Effector memory CD8-positive, alpha-beta T cell (primary cell): ENCODE measurements around the gene MRPL11.
"Not testable (repeated sequence)": the region's sequence is repeated elsewhere in the genome, so short reads cannot be mapped to it uniquely, and the experiment has no call there.

ENCODE experiments used
- ATAC-seq: fragments of 150-1000 bp; cut with Tn5 transposase; replicated peaks from 2 replicates; pipeline ENCODE4 v1.10.0; 2021; ENCODE audit warnings: mild to moderate bottlenecking, moderate library complexity
- DNase-seq, 3 experiments: peaks; one replicate each; pipeline ENCODE4 v3.0.0; 2021
- H3K27ac Mint-ChIP-seq, 2 donors: one replicate each; pipeline ENCODE4 v1.8.0; 2022; ENCODE audit warnings: mild to moderate bottlenecking in 2 of 2, mixed read lengths in 2 of 2, moderate library complexity in 2 of 2
- H3K27me3 Mint-ChIP-seq, 2 donors: one replicate each; pipeline ENCODE4 v1.8.0; 2022; ENCODE audit warnings: mixed read lengths in 2 of 2
- H3K36me3 Mint-ChIP-seq: one replicate; pipeline ENCODE4 v1.8.0; 2022; ENCODE audit warnings: mild to moderate bottlenecking, moderate library complexity, mixed read lengths; ENCODE audit not compliant: insufficient read depth
- H3K4me1 Mint-ChIP-seq, 2 donors: one replicate each; pipeline ENCODE4 v1.8.0; 2022; ENCODE audit warnings: low read depth in 2 of 2, mixed read lengths in 2 of 2
- H3K4me3 Mint-ChIP-seq, 2 donors: one replicate each; pipeline ENCODE4 v1.8.0; 2022; ENCODE audit warnings: mild to moderate bottlenecking in 2 of 2, mixed read lengths in 2 of 2, moderate library complexity in 2 of 2
- H3K9me3 Mint-ChIP-seq, 2 donors: one replicate each; pipeline ENCODE4 v1.8.0; 2022; ENCODE audit warnings: mixed read lengths in 2 of 2

Gene MRPL11

DNA sequence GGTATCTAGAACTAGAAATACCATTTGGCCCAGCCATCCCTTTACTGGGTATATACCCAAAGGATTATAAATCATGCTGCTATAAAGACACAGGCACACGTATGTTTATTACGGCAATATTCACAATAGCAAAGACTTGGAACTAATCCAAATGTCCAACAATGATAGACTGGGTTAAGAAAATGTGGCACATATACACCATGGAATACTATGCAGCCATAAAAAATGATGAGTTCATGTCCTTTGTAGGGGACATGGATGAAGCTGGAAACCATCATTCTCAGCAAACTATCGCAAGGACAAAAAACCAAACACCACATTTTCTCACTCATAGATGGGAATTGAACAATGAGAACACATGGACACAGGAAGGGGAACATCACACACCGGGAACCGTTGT is 25.5 kb upstream of the MRPL11 start:
- H3K4me3 Mint-ChIP-seq, H3K27me3 Mint-ChIP-seq, H3K36me3 Mint-ChIP-seq, H3K9me3 Mint-ChIP-seq, ATAC-seq, H3K27ac Mint-ChIP-seq, DNase-seq: not testable (repeated sequence)
- H3K4me1 Mint-ChIP-seq, result peaks cover 8 to 12% of the 10 kb centered on the region in 2 donors

- Mint-ChIP-seq H3K4me3 (no peak overlapping the region), H3K27me3 (no peaks in the 10 kb centered on the region), H3K36me3 (no peaks in the 10 kb centered on the region), H3K9me3 (no peaks in the 10 kb centered on the region), H3K4me1 (peaks cover 8 to 11% of the 10 kb centered on the region in 2 donors), H3K27ac (no peak overlapping the region)
- ATAC-seq, result no peak
- DNase-seq, result no peak
Observed at GRCh38 chr11:66462911-66463310, 24.3 kb upstream of the MRPL11 start.

GRCh38 chr11:66462010-66462409 is 23.4 kb upstream of the MRPL11 start:
- DNase-seq, result no peak
- H3K36me3 Mint-ChIP-seq, result no peaks in the 10 kb centered on the region
- peaks cover 5 to 8% of the 10 kb centered on the region in 2 donors for H3K4me1 Mint-ChIP-seq
- ATAC-seq, result no peak
- H3K4me3 Mint-ChIP-seq, result no peak overlapping the region
- no peak overlapping the region for H3K27ac Mint-ChIP-seq
- no peaks in the 10 kb centered on the region for H3K27me3 Mint-ChIP-seq
- H3K9me3 Mint-ChIP-seq, result no peaks in the 10 kb centered on the region

DNA sequence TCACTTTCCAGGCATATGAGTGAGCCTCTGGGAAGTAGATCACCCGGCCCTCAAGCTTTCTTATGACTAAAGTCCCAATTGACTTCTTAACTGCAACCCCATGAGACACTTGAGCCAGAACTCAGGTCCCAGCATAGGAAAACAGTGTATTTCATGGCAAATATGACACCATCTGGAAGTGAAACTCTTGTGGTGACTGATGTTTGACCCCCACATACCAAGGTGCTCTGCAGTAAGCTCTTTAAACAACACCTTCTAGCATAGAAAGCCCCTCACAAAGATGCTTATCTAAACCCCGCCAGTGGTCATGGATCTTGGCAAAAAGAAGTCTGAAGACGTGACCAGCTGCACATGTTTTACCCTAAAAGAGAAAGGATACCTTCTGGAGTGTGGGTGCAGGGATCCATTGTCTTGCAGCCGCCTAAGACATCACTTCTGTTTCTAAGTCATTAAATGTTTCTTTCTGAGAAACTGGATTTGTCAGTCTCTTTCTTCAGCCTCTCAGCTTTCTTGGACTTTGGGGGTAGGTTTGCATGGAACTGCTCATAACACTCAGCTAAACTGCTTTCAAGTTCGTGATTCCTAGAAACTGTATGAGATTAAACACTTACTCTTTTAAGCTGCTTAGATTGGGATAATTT is 20.6 kb upstream of the MRPL11 start:
- Mint-ChIP-seq H3K27me3 (peaks cover 0 to 6% of the 10 kb centered on the region in 2 donors), H3K36me3 (no peaks in the 10 kb centered on the region), H3K27ac (no peak overlapping the region), H3K4me1 (peaks cover 2 to 8% of the 10 kb centered on the region in 2 donors), H3K4me3 (no peak overlapping the region), H3K9me3 (no peaks in the 10 kb centered on the region)
- ATAC-seq (no peak), DNase-seq (no peak)

GRCh38 chr11:66457826-66458225 is 19.2 kb upstream of the MRPL11 start:
- no peaks in the 10 kb centered on the region for H3K9me3 Mint-ChIP-seq
- no peak for DNase-seq
- no peak overlapping the region for H3K27ac Mint-ChIP-seq
- H3K4me3 Mint-ChIP-seq, result no peak overlapping the region
- peaks cover 0 to 6% of the 10 kb centered on the region in 2 donors for H3K27me3 Mint-ChIP-seq
- ATAC-seq, result no peak
- H3K4me1 Mint-ChIP-seq, result peaks cover 9 to 15% of the 10 kb centered on the region in 2 donors
- H3K36me3 Mint-ChIP-seq, result no peaks in the 10 kb centered on the region

DNA sequence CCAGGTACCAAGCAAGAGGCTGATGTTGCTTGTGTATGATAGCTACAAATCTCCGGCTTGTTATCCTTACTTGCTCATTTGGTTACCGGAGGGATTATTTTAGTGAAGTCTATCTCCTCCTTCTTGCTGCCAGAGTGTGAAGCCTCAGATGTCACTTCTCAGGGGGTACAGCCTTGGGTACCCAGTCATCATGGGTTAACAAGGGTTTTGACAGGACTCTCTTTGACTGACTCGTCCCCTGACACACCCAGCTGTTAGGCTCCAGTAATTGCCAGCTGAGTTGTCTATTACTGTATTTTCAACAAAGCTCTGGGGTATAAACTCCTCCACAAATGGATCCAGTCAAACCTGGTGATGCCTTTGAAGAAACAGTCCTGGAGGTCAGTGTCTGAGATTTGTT is 16.2 kb upstream of the MRPL11 start:
- DNase-seq (no peak), ATAC-seq (no peak)
- H3K27me3 Mint-ChIP-seq, result peaks cover 15 to 27% of the 10 kb centered on the region in 2 donors
- H3K4me3 Mint-ChIP-seq, result no peak overlapping the region
- H3K9me3 Mint-ChIP-seq, result no peaks in the 10 kb centered on the region
- no peaks in the 10 kb centered on the region for H3K36me3 Mint-ChIP-seq
- no peak overlapping the region for H3K27ac Mint-ChIP-seq
- H3K4me1 Mint-ChIP-seq, result peaks cover 9 to 15% of the 10 kb centered on the region in 2 donors

GRCh38 chr11:66454247-66454646 is 15.6 kb upstream of the MRPL11 start:
- ATAC-seq (no peak), DNase-seq (no peak)
- peaks cover 15 to 33% of the 10 kb centered on the region in 2 donors for H3K27me3 Mint-ChIP-seq
- H3K4me1 Mint-ChIP-seq, result peaks cover 9 to 15% of the 10 kb centered on the region in 2 donors
- H3K27ac Mint-ChIP-seq, result no peak overlapping the region
- no peaks in the 10 kb centered on the region for H3K36me3 Mint-ChIP-seq
- H3K4me3 Mint-ChIP-seq, result no peak overlapping the region
- H3K9me3 Mint-ChIP-seq, result no peaks in the 10 kb centered on the region

DNA sequence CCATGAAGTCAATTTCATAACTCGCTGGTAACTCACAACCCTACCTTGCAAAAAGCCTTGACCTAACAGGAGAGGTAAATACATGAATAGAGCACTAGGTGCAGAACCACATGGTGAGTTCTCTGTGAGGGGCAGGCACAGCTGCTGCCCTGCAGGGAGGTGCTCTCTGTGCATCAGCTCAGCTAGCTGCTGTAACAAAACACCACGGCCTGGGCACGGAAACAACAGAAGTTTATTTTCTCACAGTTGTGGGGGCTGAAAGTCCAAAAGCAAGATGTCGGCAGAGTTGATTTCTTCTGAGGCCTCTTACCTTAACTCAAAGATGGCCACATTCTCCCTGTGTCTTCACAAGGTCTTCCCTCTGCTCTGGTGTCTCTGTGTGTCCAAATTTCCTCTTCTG is 13.0 kb upstream of the MRPL11 start:
- DNase-seq, result no peak
- Mint-ChIP-seq H3K36me3 (no peaks in the 10 kb centered on the region), H3K9me3 (no peaks in the 10 kb centered on the region), H3K27me3 (peaks cover 25 to 44% of the 10 kb centered on the region in 2 donors), H3K4me1 (peaks cover 9 to 15% of the 10 kb centered on the region in 2 donors), H3K4me3 (no peak overlapping the region), H3K27ac (no peak overlapping the region)
- no peak for ATAC-seq

GRCh38 chr11:66450560-66450959 is 11.9 kb upstream of the MRPL11 start:
- H3K27ac Mint-ChIP-seq, result no peak overlapping the region
- no peaks in the 10 kb centered on the region for H3K9me3 Mint-ChIP-seq
- no peak for ATAC-seq
- H3K36me3 Mint-ChIP-seq, result no peaks in the 10 kb centered on the region
- no peak for DNase-seq
- H3K4me1 Mint-ChIP-seq, result peaks cover 9 to 15% of the 10 kb centered on the region in 2 donors
- H3K4me3 Mint-ChIP-seq, result no peak overlapping the region
- H3K27me3 Mint-ChIP-seq, result peaks cover 25 to 44% of the 10 kb centered on the region in 2 donors

GRCh38 chr11:66448523-66448922 is 9.9 kb upstream of the MRPL11 start:
- ATAC-seq (no peak), DNase-seq (no peak)
- H3K4me3 Mint-ChIP-seq, result no peak overlapping the region
- H3K4me1 Mint-ChIP-seq, result no peaks in the 10 kb centered on the region
- H3K36me3 Mint-ChIP-seq, result no peaks in the 10 kb centered on the region
- peaks cover 25 to 46% of the 10 kb centered on the region in 2 donors for H3K27me3 Mint-ChIP-seq
- no peak overlapping the region for H3K27ac Mint-ChIP-seq
- peaks cover 0 to 6% of the 10 kb centered on the region in 2 donors for H3K9me3 Mint-ChIP-seq

DNA sequence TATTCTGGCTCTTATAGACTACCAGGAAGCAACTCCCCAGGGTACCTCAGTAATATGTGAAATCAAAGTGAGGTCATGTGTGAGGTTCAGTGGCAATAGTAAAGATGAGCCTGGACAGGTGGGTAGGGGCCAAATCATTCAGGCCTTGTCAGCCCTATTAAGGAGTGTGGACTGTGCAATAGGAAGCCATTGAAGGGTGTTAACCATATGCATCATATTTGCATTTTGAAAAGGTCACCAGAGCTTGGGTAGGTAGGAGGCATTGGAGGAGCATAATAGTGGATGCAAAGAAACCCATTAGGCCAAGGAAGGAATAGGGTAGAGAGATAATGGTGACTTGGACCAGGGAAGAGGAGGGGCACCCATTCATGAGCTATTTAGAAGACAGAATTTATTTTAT is 8.4 kb upstream of the MRPL11 start:
- H3K27me3 Mint-ChIP-seq, result peaks cover 26 to 52% of the 10 kb centered on the region in 2 donors
- no peak overlapping the region for H3K4me3 Mint-ChIP-seq
- no peaks in the 10 kb centered on the region for H3K4me1 Mint-ChIP-seq
- ATAC-seq (no peak), DNase-seq (no peak)
- H3K36me3 Mint-ChIP-seq, result no peaks in the 10 kb centered on the region
- H3K27ac Mint-ChIP-seq, result no peak overlapping the region
- H3K9me3 Mint-ChIP-seq, result peaks cover 0 to 11% of the 10 kb centered on the region in 2 donors

GRCh38 chr11:66443602-66444001 is 5.0 kb upstream of the MRPL11 start:
- H3K27ac Mint-ChIP-seq, result no peak overlapping the region
- peaks cover 11 to 25% of the 10 kb centered on the region in 2 donors for H3K27me3 Mint-ChIP-seq
- H3K4me3 Mint-ChIP-seq, result no peak overlapping the region
- peaks cover 0 to 4% of the 10 kb centered on the region in 2 donors for H3K4me1 Mint-ChIP-seq
- peaks cover 0 to 11% of the 10 kb centered on the region in 2 donors for H3K9me3 Mint-ChIP-seq
- no peaks in the 10 kb centered on the region for H3K36me3 Mint-ChIP-seq
- DNase-seq, result no peak
- no peak for ATAC-seq

GRCh38 chr11:66440940-66441282 is 2.3 kb upstream of the MRPL11 start:
- H3K4me3 Mint-ChIP-seq, H3K27ac Mint-ChIP-seq, ATAC-seq, H3K36me3 Mint-ChIP-seq, DNase-seq: not testable (repeated sequence)
- Mint-ChIP-seq H3K27me3 (peaks cover 6 to 20% of the 10 kb centered on the region in 2 donors), H3K9me3 (peaks cover 0 to 11% of the 10 kb centered on the region in 2 donors), H3K4me1 (peaks cover 8 to 11% of the 10 kb centered on the region in 2 donors)

DNA sequence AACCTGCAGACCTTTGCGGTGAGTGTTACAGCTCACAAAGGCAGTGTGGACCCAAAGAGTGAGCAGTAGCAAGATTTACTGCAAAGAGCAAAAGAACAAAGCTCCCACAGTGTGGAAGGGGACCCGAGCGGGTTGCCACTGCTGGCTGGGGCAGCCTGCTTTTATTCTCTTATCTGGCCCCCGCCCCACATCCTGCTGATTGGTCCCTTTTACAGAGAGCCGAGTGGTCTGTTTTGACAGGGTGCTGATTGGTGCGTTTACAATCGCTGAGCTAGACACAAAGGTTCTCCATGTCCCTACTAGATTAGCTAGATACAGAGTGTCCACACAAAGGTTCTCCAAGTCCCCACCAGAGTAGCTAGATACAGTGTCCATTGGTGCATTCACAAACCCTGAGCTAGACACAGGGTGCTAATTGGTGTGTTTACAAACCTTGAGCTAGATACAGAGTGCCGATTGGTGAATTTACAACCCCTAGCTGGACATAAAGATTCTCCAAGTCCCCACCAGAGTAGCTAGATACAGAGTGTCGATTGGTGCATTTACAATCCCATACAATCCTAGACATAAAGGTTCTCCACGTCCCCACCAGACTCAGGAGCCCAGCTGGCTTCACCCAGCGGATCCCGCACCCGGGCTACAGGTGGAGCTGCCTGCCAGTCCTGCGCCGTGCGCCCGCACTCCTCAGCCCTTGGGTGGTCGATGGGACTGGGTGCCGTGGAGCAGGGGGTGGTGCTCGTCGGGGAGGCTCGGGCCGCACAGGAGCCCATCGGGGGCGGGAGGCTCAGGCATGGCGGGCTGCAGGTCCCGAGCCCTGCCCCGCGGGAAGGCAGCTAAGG is 1.7 kb upstream of the MRPL11 start:
- Mint-ChIP-seq H3K27me3 (peaks cover 6 to 20% of the 10 kb centered on the region in 2 donors), H3K4me1 (peaks cover 8 to 11% of the 10 kb centered on the region in 2 donors), H3K9me3 (peaks cover 0 to 11% of the 10 kb centered on the region in 2 donors)
- H3K36me3 Mint-ChIP-seq, ATAC-seq, DNase-seq, H3K4me3 Mint-ChIP-seq, H3K27ac Mint-ChIP-seq: not testable (repeated sequence)
